ENCODE data around the gene INPP4A.

DNA sequence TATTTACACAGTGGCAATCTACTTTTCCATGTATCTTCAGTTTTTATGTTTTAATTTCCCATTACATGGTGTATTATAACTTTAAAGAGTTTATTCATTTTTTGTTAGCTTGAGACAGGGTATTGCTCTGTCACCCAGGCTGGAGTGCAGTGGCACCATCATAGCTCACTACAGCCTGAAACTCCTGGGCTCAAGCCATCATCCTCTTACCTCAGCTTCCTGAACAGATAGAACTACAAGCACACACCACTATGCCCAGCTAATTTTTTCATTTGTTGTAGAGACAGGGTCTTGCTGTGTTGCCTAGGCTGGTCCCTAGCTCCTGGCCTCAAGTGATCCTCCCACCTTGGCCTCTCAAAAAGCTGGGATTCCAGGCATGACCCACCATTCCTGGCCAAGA lies 96.8 kb downstream of the INPP4A start:
- TF ChIP-seq, protein P1, sequence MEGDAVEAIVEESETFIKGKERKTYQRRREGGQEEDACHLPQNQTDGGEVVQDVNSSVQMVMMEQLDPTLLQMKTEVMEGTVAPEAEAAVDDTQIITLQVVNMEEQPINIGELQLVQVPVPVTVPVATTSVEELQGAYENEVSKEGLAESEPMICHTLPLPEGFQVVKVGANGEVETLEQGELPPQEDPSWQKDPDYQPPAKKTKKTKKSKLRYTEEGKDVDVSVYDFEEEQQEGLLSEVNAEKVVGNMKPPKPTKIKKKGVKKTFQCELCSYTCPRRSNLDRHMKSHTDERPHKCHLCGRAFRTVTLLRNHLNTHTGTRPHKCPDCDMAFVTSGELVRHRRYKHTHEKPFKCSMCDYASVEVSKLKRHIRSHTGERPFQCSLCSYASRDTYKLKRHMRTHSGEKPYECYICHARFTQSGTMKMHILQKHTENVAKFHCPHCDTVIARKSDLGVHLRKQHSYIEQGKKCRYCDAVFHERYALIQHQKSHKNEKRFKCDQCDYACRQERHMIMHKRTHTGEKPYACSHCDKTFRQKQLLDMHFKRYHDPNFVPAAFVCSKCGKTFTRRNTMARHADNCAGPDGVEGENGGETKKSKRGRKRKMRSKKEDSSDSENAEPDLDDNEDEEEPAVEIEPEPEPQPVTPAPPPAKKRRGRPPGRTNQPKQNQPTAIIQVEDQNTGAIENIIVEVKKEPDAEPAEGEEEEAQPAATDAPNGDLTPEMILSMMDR (IDR thresholded peaks at IDR 0.05), result no peak
- TF ChIP-seq POLR2A (IDR thresholded peaks at IDR 0.05) (no peak), EP300 (IDR thresholded peaks at IDR 0.05) (no peak), POLR2AphosphoS5 (IDR thresholded peaks at IDR 0.05) (no peak)

All from upper lobe of left lung (tissue), 4 donors.